GM18867 (cell line): ENCODE results near the gene TNPO1.
"Not testable (repeated sequence)": the region's sequence is repeated elsewhere in the genome, so short reads cannot be mapped to it uniquely, and the experiment has no call there.

Experiments
- ATAC-seq: cut with Tn5 transposase; IDR thresholded peaks from one replicate; pipeline ENCODE4 v1.9.1; 2021; ENCODE audit warnings: mild to moderate bottlenecking, moderate library complexity; ENCODE audit not compliant: unreplicated experiment

Gene TNPO1

GRCh38 chr5:72922422-72922821 lies 106.0 kb downstream of the TNPO1 start:
- no peak for ATAC-seq

DNA sequence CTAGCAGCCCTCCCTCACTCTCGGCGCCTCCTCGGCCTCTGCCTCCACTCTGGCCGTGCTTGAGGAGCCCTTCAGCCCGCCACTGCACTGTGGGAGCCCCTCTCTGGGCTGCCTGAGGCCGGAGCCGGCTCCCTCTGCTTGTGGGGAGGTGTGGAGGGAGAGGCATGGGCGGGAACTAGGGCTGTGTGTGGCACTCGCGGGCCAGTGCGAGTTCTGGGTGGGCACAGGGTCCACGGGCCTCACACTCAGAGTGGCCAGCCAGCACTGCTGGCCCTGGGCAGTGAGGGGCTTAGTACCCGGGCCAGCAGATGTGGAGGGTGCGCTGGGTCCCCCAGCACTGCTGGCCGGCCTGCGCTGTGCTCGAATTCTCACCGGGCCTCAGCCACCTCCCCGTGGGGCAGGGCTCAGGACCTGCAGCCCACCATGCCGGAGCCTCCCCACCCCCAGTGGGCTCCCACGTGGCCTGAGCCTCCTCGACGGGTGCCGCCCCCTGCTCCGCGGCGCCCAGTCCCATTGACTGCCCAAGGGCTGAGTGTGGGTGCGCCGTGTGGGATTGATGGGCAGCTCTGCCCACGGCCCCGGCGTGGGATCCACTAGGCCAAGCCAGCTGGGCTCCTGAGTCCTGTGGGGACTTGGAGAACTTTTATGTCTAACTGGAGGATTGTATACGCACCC lies 109.0 kb downstream of the TNPO1 start:
- no peak for ATAC-seq

GRCh38 chr5:72932686-72933085 lies 116.2 kb downstream of the TNPO1 start:
- ATAC-seq: not testable (repeated sequence)

- not testable (repeated sequence) for ATAC-seq
Measured at GRCh38 chr5:72934953-72935725, 118.7 kb downstream of the TNPO1 start.

- no peak for ATAC-seq
Measured at GRCh38 chr5:72936893-72937292, 120.4 kb downstream of the TNPO1 start.

DNA sequence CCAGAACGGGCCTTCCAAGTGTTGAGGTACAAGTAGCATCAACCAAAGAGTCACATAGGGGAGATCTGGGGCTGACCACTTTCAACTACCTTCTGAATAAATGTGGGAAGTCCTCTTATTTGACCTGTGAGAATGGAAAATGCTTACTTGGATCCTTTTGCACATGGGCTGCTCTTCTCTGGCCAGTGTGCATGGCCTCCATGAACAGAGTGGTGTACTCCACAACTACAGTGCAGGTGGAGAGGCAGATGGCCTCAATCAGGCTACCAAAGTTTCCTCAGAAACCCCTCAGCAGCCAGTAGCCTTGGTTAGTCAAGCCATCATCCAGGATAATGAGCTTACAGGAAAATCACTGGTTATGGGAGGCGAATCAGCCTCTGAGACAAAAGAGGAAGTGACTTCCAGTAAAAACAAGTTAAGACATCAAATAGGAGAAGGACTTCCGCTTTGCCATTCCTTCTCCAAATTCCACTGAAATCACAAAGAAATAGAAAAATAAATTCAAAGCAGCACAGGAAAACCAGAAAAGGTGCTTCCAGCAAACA lies 121.1 kb downstream of the TNPO1 start:
- ATAC-seq: no peak

DNA sequence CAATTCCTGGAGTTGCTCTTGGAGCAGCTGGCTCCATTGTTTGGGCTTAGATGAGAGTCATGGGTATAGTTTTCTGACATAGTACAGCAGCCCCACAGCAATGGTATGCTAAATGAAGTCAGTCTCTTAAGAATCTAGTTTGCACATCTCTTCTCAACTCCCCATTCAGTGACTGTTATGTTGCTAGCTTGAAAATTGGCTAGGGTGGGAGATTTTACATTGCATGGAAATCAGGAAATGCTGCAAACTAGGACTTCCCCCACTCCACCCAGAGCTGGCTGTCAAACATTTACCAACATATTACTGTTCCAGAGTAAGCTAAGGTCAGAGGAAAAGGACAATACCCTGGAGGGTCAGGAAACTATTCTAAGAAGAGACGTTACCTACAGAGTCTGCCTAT lies 121.7 kb downstream of the TNPO1 start:
- no peak for ATAC-seq

DNA sequence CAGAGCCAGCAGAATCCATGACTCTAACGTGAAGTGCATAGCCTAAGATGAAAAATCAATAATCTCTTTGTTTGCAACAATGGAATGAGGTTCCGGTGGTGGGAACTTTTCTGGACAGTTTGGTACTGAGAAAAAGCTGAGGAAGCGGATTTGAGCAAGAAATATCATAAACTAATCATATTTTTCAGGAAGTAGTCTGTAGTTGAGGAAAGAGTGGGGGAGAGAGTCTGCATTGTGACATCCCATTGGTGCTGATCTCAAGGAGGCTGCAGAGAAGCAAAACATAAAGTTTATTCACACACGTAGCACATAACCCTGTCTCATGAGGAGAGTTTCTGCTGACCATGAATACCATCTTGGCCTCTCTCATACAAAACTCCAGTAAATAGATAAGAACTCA lies 123.6 kb downstream of the TNPO1 start:
- no peak for ATAC-seq

GRCh38 chr5:72943307-72943706 lies 126.8 kb downstream of the TNPO1 start:
- ATAC-seq: no peak

- ATAC-seq: no peak
Measured at GRCh38 chr5:72947498-72947897, 131.0 kb downstream of the TNPO1 start.

- ATAC-seq: no peak
Measured at GRCh38 chr5:72949481-72949880, 133.0 kb downstream of the TNPO1 start.

GRCh38 chr5:72951671-72952468 lies 135.4 kb downstream of the TNPO1 start:
- ATAC-seq: peak; percentile 43

GRCh38 chr5:72954389-72954788 lies 137.9 kb downstream of the TNPO1 start:
- no peak for ATAC-seq

DNA sequence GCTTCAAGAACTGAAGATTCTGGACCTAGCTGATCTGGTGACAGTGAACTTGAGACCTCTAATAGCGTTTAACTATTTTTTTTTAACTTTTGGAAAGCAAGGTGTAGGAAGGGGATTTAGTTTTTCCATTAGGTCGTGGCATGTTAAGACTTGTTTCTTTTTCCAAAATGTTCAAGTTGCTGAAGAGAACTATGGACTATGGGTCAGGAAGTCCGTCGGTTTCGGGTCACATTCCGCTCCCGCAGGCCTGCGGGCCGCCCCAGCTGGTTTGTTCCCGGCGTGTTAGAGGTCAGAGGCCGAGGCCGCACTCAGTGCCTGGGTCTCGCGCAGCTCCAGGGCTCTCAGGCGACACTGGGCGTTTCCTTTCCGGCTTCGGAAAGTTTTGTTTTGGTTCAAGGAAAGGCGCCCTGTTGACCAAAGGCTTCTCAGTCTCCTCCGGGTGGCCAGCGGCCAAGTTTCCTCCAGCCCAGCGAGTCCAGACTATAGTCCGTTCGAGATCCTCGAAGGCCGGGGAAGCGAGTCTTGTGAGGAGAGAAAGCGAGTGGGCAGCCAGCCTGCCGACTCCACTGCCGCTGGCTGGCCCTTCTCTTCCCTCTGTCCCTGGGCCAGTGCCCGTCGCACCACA lies 138.8 kb downstream of the TNPO1 start:
- ATAC-seq: peak; percentile 42

- peak; percentile 91 for ATAC-seq
Measured at GRCh38 chr5:72955768-72956323, 139.4 kb downstream of the TNPO1 start, which contains the start of gene FCHO2. Gene FCHO2, plus strand, starts transcription at chr5:72956041. Its CDS starts 56 bp downstream, at chr5:72956097.

- peak; percentile 37 for ATAC-seq
Measured at GRCh38 chr5:72956324-72957140, 140.1 kb downstream of the TNPO1 start.

- no peak for ATAC-seq
Measured at GRCh38 chr5:72957337-72957736, 140.9 kb downstream of the TNPO1 start.

DNA sequence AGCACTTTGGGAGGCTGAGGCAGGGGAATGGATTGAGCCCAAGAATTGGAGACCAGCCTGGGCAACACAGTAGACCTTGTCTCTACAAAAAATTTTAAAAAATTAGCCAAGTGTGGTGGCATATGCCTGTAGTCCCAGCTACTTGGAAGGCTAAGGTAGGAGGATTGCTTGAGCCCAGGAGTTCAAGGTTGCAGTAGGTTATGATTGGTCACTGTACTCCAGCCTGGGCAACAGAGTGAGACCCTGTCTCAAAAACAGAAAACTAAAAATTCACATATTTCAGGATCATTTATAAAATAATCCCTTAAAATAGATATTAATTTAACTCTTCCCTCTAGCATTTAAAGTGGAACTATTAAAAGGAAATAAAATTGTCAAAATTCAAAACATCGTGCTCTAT lies 142.8 kb downstream of the TNPO1 start:
- ATAC-seq: no peak
